ENCODE results near the gene INPP5J.

DNA sequence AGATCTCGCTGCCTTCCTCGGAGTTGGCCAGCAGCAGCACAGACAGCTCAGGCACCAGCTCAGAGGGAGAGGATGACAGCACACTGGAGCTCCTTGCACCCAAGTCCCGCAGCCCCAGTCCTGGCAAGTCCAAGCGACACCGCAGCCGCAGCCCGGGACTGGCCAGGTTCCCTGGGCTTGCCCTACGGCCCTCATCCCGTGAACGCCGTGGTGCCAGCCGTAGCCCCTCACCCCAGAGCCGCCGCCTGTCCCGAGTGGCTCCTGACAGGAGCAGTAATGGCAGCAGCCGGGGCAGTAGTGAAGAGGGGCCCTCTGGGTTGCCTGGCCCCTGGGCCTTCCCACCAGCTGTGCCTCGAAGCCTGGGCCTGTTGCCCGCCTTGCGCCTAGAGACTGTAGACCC, 11.1 kb downstream of the INPP5J start:
- TF ChIP-seq ATF2 (tag by site-specific recombination; IDR thresholded peaks at IDR 0.05; ENCODE audit: low read depth) (no peak), ZNF10 (tag by site-specific recombination; IDR thresholded peaks at IDR 0.05) (no peak), KLF16 (tag by site-specific recombination; IDR thresholded peaks at IDR 0.05) (no peak), KLF1 (tag by site-specific recombination; IDR thresholded peaks at IDR 0.05) (no peak), ZNF248 (tag by site-specific recombination; IDR thresholded peaks at IDR 0.05) (no peak), ZNF324 (tag by site-specific recombination; IDR thresholded peaks at IDR 0.05) (no peak), YY1 (tag by site-specific recombination; IDR thresholded peaks at IDR 0.05) (no peak), ZNF366 (tag by site-specific recombination; conservative IDR thresholded peaks at IDR 0.05) (no peak), PBX3 (CRISPR knock-in tag; IDR thresholded peaks at IDR 0.05) (no peak), ZNF121 (tag by site-specific recombination; IDR thresholded peaks at IDR 0.05) (no peak)
- TF ChIP-seq, protein P1, sequence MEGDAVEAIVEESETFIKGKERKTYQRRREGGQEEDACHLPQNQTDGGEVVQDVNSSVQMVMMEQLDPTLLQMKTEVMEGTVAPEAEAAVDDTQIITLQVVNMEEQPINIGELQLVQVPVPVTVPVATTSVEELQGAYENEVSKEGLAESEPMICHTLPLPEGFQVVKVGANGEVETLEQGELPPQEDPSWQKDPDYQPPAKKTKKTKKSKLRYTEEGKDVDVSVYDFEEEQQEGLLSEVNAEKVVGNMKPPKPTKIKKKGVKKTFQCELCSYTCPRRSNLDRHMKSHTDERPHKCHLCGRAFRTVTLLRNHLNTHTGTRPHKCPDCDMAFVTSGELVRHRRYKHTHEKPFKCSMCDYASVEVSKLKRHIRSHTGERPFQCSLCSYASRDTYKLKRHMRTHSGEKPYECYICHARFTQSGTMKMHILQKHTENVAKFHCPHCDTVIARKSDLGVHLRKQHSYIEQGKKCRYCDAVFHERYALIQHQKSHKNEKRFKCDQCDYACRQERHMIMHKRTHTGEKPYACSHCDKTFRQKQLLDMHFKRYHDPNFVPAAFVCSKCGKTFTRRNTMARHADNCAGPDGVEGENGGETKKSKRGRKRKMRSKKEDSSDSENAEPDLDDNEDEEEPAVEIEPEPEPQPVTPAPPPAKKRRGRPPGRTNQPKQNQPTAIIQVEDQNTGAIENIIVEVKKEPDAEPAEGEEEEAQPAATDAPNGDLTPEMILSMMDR (tag by site-specific recombination; IDR thresholded peaks at IDR 0.05), result no peak

Measured in HEK293 (cell line).